Measurements from ENCODE around the gene SLC23A1. TPM values are rescaled to one million over a fixed set of nuclear protein-coding genes. Genes with fewer than 3 reads are reported as not detected.

The SLC23A1 gene
- total and polyA plus RNA-seq, 9 of the 15 experiments (the other 6 are each of a cell fraction or from before 2014, with no cell fraction given) = 0.03 to 0.20 (median 0.05) TPM; not detected in 5

GRCh38 chr5:139341689-139342422 lies 41.2 kb downstream of the SLC23A1 start, which contains the start of gene PAIP2 (continued):
- TF ChIP-seq PHF20 (IDR thresholded peaks at IDR 0.05; ENCODE audit: partially characterized antibody) (peak; percentile 86), ZMIZ1 (IDR thresholded peaks at IDR 0.05; ENCODE audit: low read depth in 2 of 2, low read length in 2 of 2) (no peak), RFX5 (IDR thresholded peaks at IDR 0.05; ENCODE audit: low read depth, low read length) (no peak), ILK (tag; IDR thresholded peaks at IDR 0.05; ENCODE audit: borderline replicate concordance, low read depth) (no peak), EWSR1 (IDR thresholded peaks at IDR 0.05; ENCODE audit: borderline replicate concordance, low read depth, partially characterized antibody) (no peak), HDGF (IDR thresholded peaks at IDR 0.05) (no peak), ELF2 (CRISPR knock-in tag; IDR thresholded peaks at IDR 0.05) (no peak), SREBF2 (CRISPR knock-in tag; IDR thresholded peaks at IDR 0.05) (no peak), REST (IDR thresholded peaks at IDR 0.05; ENCODE audit: borderline replicate concordance) (peak; percentile 62), REST (CRISPR knock-in tag; IDR thresholded peaks at IDR 0.05; ENCODE audit: low read depth) (peak; percentile 57; the same call in 1 of the 2 replicates), SMARCE1 (IDR thresholded peaks at IDR 0.05) (no peak), PHB (CRISPR knock-in tag; IDR thresholded peaks at IDR 0.05) (0 out of 2 replicates have a peak, but pooled peaks have one; percentile 83)
- TF ChIP-seq, protein P1, sequence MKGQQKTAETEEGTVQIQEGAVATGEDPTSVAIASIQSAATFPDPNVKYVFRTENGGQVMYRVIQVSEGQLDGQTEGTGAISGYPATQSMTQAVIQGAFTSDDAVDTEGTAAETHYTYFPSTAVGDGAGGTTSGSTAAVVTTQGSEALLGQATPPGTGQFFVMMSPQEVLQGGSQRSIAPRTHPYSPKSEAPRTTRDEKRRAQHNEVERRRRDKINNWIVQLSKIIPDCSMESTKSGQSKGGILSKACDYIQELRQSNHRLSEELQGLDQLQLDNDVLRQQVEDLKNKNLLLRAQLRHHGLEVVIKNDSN (CRISPR knock-in tag; IDR thresholded peaks at IDR 0.05) = peak; percentile 91
- TF ChIP-seq, protein P2, sequence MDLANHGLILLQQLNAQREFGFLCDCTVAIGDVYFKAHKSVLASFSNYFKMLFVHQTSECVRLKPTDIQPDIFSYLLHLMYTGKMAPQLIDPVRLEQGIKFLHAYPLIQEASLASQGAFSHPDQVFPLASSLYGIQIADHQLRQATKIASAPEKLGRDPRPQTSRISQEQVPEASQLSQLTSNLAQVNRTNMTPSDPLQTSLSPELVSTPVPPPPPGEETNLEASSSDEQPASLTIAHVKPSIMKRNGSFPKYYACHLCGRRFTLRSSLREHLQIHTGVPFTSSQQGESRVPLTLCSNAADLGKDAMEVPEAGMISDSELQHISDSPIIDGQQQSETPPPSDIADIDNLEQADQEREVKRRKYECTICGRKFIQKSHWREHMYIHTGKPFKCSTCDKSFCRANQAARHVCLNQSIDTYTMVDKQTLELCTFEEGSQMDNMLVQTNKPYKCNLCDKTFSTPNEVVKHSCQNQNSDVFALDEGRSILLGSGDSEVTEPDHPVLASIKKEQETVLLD (IDR thresholded peaks at IDR 0.05) = peak; percentile 96
